H7 (cell line): Measurements from ENCODE around the gene CDK14. TPM values are rescaled to one million over a fixed set of nuclear protein-coding genes. Genes with fewer than 3 reads are reported as not detected.
"Not testable (repeated sequence)": the region's sequence is repeated elsewhere in the genome, so short reads cannot be mapped to it uniquely, and the experiment has no call there.

Experiments
- DNase-seq: peaks from one replicate; pipeline ENCODE4 v3.0.0; 2012
- H3K27me3 ChIP-seq: 2 replicates; pipeline ENCODE4 v1.6.0; 2011; ENCODE audit warnings: mild to moderate bottlenecking, low read length; ENCODE audit not compliant: control insufficient read depth, insufficient read depth
- H3K36me3 ChIP-seq: replicated peaks from 2 replicates; pipeline ENCODE4 v1.5.1; 2011; ENCODE audit warnings: low read length; ENCODE audit not compliant: control insufficient read depth, insufficient read depth
- H3K4me3 ChIP-seq: 2 replicates; pipeline ENCODE4 v1.5.1; 2011; ENCODE audit warnings: low read depth, mild to moderate bottlenecking, control low read depth, low read length, moderate library complexity; ENCODE audit not compliant: insufficient read depth
- total RNA-seq: library from RNA; depleted of rRNA; stranded (reverse); fragments of >200 nt; shearing (Covaris generic); gene quantifications from 2 replicates; pipeline ENCODE4 v1.2.3, GENCODE V29; 2014

CDK14 gene
- total RNA-seq, 1 experiment from 2014 or later: 28.6 TPM

DNA sequence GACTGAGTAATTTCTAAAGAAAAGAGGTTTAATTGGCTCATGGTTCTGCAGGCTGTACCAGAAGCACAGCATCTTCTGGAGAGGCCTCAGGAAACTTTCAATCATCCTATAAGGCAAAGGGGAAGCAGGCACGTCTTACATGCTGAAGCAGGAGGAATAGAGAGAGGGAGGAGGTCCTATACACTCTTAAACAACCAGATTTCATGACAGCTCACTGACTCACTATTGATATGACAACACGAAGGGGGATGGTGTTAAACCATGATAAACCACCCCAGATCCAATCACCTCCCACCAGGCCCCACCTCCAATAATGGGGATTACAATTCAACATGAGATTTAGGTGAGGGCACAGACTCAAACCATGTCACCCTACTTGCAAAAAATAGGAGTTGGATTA lies 201.5 kb downstream of the CDK14 start:
- Histone ChIP-seq H3K27me3 (no peaks in the 10 kb centered on the region), H3K36me3 (no peaks in the 10 kb centered on the region), H3K4me3 (no peak overlapping the region)
- DNase-seq: no peak

DNA sequence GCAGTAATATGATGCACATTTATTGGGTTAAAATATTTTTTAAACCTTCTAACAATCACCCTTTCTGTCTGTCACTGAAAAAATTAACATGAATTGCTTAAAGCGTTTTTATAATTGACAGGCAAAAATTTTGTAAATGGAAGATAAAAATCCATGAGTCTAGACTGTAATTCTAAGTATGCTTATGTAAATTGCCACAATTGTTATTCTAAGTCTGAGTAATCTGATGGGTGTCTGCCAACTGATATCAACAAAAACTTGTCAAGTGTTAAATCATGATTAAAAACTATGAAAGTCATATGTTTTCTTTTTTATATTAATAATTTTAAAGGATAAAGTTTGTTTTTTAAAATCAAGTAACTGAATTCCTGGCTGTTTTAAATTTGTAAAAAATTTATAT lies 208.2 kb downstream of the CDK14 start:
- DNase-seq: no peak
- H3K36me3 ChIP-seq: no peaks in the 10 kb centered on the region
- no peak overlapping the region for H3K4me3 ChIP-seq
- H3K27me3 ChIP-seq: no peaks in the 10 kb centered on the region

DNA sequence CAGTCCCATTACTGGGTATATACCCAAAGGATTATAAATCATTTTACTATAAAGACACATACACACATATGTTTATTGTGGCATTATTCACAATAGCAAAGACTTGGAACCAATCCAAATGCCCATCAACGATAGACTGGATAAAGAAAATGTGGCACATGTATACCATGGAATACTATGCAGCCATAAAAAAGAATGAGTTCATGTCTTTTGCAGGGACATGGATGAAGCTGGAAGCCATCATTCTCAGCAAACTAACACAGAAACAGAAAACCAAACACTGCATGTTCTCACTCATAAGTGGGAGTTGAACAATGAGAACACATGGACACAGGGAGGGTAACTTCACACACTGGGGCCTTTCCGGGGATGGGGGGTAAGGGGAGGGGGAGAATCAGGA lies 219.4 kb downstream of the CDK14 start:
- H3K36me3 ChIP-seq, H3K27me3 ChIP-seq, DNase-seq: not testable (repeated sequence)

DNA sequence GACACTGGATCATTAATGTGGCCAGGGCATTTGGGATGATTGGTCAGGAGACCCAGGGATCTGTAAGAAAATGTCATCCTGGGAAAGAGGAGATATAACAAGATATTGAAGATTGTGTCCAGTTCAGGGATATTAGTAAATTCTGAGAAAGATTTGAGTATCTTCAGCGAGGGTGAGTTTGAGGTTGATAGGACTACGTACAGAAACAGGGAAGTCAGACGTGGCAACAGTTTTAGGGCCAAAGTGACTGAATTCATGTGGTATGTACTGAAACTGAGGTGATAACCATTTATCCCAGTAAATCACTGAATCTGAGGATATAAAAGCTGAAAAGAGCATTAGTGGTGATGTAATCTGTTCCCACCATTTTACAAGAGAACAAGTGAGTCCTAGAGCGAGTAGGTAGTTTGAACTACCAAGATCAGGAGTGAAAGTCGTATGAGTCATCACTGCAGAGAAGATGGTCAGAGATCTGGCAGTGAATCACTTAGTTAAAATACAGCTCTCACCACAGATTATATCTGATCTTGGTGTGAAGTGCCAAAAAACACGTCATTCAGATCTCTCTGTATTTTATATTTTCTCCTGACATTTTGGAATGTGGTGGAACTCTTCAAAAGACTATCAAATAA lies 220.5 kb downstream of the CDK14 start:
- H3K27me3 ChIP-seq: no peaks in the 10 kb centered on the region
- H3K36me3 ChIP-seq: no peaks in the 10 kb centered on the region
- DNase-seq: no peak
- H3K4me3 ChIP-seq: no peak overlapping the region

More for the DNA sequence above, 219.4 kb downstream of the CDK14 start:
- not testable (repeated sequence) for H3K4me3 ChIP-seq

DNA sequence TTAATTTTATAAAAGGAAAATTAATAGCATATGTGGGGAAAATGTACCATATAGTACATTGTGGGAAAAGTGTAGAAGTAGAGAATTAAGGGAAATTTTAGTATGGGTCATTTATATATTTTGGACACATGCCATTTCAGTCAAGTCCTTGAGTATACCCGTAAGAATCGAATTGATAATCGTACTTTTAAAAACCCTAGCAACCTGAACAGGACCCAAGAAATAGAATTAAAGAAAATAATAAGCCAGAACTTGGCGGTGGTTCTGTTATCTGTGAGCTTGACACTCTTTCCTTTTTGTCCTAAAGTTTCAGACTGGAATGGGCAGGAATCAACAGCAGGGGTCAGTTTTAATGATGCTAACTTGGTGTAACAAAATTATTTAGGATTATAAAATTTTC lies 221.0 kb downstream of the CDK14 start:
- DNase-seq: no peak
- Histone ChIP-seq H3K27me3 (no peaks in the 10 kb centered on the region), H3K4me3 (no peak overlapping the region), H3K36me3 (no peaks in the 10 kb centered on the region)

DNA sequence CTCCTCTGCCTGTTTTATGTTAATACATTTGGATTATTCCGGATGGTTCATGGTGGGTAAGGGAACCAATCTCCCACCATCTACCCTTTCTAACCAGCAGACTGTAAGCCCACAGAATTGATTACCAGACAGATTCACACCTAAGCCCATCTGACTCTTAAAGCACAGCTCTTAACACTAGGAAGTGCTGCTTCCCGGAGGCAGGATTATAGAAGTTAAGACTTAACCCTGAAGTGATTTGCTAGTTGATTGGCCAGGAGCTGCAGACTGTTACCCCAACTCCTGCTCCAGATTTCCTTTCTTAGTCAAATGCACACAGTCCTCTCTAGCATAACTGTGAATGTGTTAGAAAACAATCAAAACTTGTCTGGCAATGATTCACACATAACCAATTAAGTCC lies 221.7 kb downstream of the CDK14 start:
- Histone ChIP-seq H3K36me3 (no peaks in the 10 kb centered on the region), H3K27me3 (no peaks in the 10 kb centered on the region), H3K4me3 (no peak overlapping the region)
- DNase-seq: peak; percentile 5

DNA sequence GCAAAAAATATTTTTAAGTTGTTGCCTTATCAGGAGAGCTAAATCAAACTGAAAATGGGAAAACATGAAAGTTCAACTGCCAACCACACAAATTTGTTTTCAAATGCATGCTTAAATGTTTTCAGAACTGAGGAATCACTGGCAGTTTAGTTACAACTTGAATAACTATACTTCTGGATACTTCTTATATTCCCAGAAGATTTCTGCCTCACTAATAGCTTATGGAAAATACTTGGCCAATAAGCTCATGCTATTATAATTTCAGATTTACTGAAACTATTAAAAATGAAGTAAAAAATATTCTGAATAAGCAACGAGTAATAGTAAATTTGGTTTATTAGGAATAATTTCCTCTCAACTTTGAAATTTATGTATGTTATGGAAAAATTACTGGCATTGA lies 222.2 kb downstream of the CDK14 start:
- H3K4me3 ChIP-seq: no peak overlapping the region
- DNase-seq: no peak
- no peaks in the 10 kb centered on the region for H3K36me3 ChIP-seq
- H3K27me3 ChIP-seq: no peaks in the 10 kb centered on the region

DNA sequence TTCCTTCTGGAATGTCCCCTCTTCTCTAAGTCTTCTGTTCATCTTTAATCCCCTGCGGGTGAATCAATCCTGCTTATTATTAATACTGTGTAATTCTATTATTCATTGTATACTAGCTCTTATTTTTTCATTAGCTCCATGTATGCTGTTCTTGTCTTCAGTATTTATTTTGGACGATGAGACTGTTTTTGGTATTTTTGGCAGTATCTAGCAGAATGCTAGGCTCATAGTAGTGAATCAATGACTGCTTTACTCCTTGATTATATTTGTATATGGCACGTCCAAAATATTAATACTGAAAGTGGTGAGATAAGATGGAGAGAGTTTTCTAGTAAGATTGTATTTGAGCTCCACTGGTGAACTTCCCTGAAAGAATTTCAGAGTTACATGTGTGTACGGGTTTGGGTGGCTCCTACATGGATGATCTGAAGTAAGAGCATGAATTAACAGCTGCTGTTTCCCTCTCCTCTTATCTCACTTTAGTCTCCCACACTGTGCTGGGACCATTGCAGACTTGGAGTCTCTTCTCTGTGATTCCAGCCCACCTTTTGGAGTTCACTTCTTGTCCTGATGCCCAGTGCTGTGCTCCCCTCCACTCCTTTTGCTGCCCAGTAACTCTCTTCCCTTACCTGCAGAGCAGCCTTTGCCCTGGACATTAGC lies 226.0 kb downstream of the CDK14 start:
- no peak overlapping the region for H3K4me3 ChIP-seq
- H3K36me3 ChIP-seq: no peaks in the 10 kb centered on the region
- H3K27me3 ChIP-seq: no peaks in the 10 kb centered on the region
- no peak for DNase-seq

DNA sequence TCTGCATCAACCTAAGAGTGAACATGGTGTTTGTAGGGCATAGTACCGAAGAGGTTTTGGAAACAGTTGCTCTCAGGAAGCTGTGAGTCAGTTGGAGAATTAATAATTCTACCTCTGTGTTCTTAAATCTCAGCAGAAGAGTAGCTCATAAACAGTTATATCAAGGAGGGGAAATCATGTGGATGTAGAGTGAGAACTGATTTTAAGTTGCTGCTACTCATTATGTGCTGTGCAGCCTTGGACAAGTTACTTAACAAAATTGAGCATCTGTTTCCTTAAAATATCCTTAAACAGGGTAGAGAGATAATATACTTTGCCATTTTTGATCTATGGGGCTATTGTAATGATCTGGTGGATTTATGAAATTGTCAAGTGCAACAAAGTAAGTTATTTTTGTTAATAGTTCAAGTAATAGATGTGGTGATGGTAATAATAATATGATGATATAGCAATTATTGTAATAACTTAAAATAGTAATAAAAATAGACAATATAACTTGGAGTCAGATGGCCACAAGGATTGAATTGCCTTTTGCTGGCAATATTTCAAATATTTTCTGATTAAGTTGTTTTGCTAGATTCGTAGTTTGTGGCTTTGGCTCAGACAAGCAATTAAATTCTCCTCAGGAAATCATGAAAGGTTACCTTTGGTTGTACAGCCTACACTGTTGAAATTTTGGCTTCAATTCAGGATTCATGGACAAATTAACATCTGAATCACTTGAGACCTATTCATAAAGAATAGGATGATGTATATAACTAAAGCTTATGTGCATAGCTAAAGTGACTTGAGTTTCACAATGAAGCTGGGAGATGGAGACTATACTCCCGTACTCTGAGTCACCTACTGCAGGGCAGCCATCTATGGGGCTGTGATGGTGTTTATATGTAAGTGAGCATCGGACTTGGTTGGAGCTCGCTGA lies 228.5 kb downstream of the CDK14 start:
- no peaks in the 10 kb centered on the region for H3K36me3 ChIP-seq
- H3K4me3 ChIP-seq: no peak overlapping the region
- H3K27me3 ChIP-seq: no peaks in the 10 kb centered on the region
- DNase-seq: no peak

DNA sequence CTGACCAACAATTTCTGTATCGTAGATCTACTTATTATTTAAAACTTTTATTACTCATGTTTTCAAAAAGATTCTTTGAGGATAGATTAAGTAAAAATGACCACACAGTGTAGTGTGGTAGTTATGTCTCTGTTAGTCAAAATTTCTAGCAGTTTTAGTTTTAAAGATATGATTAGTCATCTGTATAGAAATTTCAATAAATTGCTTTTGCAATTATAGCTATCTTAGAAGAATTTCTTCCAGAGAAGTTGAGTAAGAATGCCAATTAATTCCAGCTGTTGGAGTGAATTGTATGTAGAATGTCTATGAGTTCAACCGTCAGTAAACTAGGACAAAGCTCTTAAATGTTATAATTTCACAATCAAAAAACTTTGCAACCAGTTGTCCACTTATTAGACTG lies 229.7 kb downstream of the CDK14 start:
- Histone ChIP-seq H3K4me3 (no peak overlapping the region), H3K27me3 (no peaks in the 10 kb centered on the region), H3K36me3 (no peaks in the 10 kb centered on the region)
- no peak for DNase-seq

DNA sequence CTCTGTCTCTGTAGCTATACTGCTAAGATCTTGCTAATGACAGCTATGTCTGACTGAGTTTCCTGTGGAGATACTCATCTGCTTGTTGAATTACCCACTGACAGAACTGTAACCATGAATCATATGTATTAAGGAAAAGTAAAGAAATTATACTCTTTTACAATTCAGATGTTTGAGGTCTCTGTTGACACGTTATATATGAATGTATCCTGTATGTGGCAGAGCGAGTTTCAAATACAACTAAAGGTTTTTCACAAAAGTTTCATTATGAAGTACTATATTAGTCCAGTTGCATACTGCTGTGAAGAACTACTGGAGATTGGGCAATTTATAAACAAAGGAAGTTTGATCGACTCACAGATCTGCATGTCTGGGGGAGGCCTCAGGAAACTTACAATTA lies 232.5 kb downstream of the CDK14 start:
- no peaks in the 10 kb centered on the region for H3K27me3 ChIP-seq
- no peak overlapping the region for H3K4me3 ChIP-seq
- H3K36me3 ChIP-seq: no peaks in the 10 kb centered on the region
- DNase-seq: no peak

DNA sequence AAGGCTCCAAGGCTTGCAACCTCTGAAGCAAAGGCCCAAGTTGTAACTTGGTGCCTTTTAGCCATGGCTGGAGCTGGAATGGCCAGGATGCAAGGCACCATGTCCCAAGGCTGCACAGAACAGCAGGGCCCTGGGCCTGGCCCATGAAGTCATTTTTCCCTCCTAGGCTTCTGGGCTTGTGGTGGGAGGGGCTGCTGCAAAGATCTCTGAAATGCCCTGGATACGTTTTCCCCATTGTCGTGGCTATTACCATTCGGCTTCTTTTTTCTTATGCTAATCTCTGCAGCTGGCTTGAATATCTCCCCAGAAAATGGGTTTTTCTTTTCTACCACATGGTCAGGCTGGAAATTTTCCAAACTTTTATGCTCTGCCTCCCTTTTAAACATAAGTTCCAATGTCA lies 234.2 kb downstream of the CDK14 start:
- Histone ChIP-seq H3K4me3 (no peak overlapping the region), H3K27me3 (no peaks in the 10 kb centered on the region), H3K36me3 (no peaks in the 10 kb centered on the region)
- DNase-seq: no peak

DNA sequence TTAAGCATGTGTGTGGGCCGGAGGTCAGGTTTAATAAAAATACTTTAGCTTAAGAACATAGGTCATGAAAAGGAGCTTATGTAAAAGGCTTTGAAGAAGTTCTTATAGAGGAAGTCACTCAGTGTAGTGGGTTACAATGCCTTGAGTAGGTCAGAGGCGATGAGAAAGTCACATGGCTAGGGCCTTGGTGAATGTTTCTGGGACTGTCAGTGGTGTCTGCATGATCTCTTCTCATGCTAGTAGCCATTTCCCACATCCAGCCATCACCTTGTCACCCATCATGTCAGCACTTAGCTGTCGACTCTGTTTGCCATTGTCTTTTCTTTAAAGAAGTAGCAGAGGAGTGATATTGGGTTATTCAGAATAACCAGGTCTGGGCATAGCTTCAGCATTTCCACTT lies 236.6 kb downstream of the CDK14 start:
- H3K4me3 ChIP-seq: no peak overlapping the region
- no peaks in the 10 kb centered on the region for H3K36me3 ChIP-seq
- no peak for DNase-seq

DNA sequence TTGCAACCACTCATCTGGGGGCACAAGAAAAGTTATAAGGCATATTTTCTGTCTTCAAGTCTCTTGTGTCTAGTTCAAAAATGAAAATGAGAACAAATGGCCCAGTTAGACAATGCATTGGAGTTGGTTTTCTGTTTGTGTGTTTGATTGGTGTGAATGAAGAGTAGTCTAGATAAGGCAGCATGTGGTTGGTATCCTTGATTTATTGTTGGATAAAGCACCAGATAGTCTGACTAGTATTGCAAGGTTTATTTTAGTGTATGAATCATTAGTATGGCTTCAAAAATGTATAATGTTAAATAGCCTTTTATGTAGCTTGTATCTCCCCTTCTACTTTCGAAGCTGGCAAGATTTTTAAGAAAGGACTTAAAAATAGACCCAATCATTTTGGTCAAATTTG lies 237.3 kb downstream of the CDK14 start:
- Histone ChIP-seq H3K4me3 (no peak overlapping the region), H3K36me3 (no peaks in the 10 kb centered on the region), H3K27me3 (no peaks in the 10 kb centered on the region)
- DNase-seq: no peak

More for the DNA sequence above, 236.6 kb downstream of the CDK14 start:
- H3K27me3 ChIP-seq: no peaks in the 10 kb centered on the region

DNA sequence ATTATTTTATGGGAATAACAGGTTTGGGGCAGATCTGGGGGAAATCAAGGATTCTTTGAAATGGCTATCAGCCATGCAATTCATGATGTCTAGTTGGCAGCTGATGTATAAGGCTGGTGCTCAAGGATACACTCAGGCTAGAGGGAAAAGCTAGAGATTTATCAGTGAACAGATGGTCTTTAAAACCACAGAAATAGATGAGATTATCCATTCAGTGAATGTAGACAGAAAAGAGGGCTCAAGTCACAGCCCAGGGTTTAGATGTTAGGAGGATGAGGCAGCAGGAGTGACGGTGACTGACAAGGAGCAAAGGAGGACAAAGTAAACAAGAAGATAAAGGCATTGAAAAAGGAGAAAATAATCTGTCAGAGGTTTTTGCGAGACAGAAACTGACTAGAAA lies 238.7 kb downstream of the CDK14 start:
- Histone ChIP-seq H3K36me3 (no peaks in the 10 kb centered on the region), H3K4me3 (no peak overlapping the region), H3K27me3 (no peaks in the 10 kb centered on the region)
- no peak for DNase-seq
